ENCODE results near the gene SLC19A1.

The SLC19A1 gene

GRCh38 chr21:45475797-45476570 is 66.3 kb downstream of the SLC19A1 start:
- no peak for DNase-seq

GRCh38 chr21:45475004-45475685 is 67.1 kb downstream of the SLC19A1 start:
- DNase-seq, result no peak

GRCh38 chr21:45474323-45474950 is 67.8 kb downstream of the SLC19A1 start:
- no peak for DNase-seq

GRCh38 chr21:45473496-45474322 is 68.5 kb downstream of the SLC19A1 start:
- DNase-seq, result no peak

- no peak for DNase-seq
Observed at GRCh38 chr21:45472445-45473365, 69.5 kb downstream of the SLC19A1 start.

- DNase-seq, result no peak
Observed at GRCh38 chr21:45471525-45472221, 70.6 kb downstream of the SLC19A1 start.

GRCh38 chr21:45470773-45471524 is 71.3 kb downstream of the SLC19A1 start:
- no peak for DNase-seq

- no peak for DNase-seq
Observed at GRCh38 chr21:45470087-45470515, 72.1 kb downstream of the SLC19A1 start.

- DNase-seq, result no peak
Observed at GRCh38 chr21:45469273-45470086, 72.8 kb downstream of the SLC19A1 start.

GRCh38 chr21:45468971-45469272 is 73.3 kb downstream of the SLC19A1 start:
- no peak for DNase-seq

- DNase-seq, result no peak
Observed at GRCh38 chr21:45468051-45468970, 73.9 kb downstream of the SLC19A1 start.

- DNase-seq, result no peak
Observed at GRCh38 chr21:45467221-45467779, 74.9 kb downstream of the SLC19A1 start.

GRCh38 chr21:45466330-45467220 is 75.7 kb downstream of the SLC19A1 start:
- no peak for DNase-seq

- DNase-seq, result no peak
Observed at GRCh38 chr21:45465611-45466329, 76.5 kb downstream of the SLC19A1 start.

- no peak for DNase-seq
Observed at GRCh38 chr21:45465105-45465504, 77.1 kb downstream of the SLC19A1 start.

- no peak for DNase-seq
Observed at GRCh38 chr21:45464309-45464708, 77.9 kb downstream of the SLC19A1 start.
